ENCODE measurements around the gene PLEKHA7.

- TF ChIP-seq POLR2A (IDR thresholded peaks at IDR 0.05): no peak
- no peak for TF ChIP-seq CTCF (IDR thresholded peaks at IDR 0.05 in 4 of 5, conservative IDR thresholded peaks at IDR 0.05 in 1 of 5)
These were observed 46.0 kb downstream of the PLEKHA7 start for GRCh38 chr11:16968196-16968595.
